Gastrocnemius medialis (tissue), 4 donors: ENCODE results near the gene MKI67. TPM values are rescaled to one million over a fixed set of nuclear protein-coding genes. Genes with fewer than 3 reads are reported as not detected.

Experiments
- ATAC-seq, 2 donors: fragments of 150-250 bp; one replicate each; pipeline ENCODE4 v1.9.1; 2016
- DNase-seq, 2 donors: peaks; one replicate each; pipeline ENCODE4 v3.0.0-alpha.2; 2019
- H3K27ac ChIP-seq, 4 donors: fragments of 200-600 bp; sonication (generic); 1 replicate in 1 of 4; 2 replicates in 3 of 4; pipeline ENCODE4 v1.5.1; 2016 to 2018; ENCODE audit warnings: mild to moderate bottlenecking in 2 of 4, moderate library complexity in 1 of 4
- H3K27me3 ChIP-seq, 3 donors: fragments of 200-600 bp; sonication (generic) in 2 of 3; 1 replicate in 1 of 3; 2 replicates in 2 of 3; pipeline versions ENCODE4 v1.5.1 to v1.6.0; 2016 to 2019; ENCODE audit warnings: mild to moderate bottlenecking in 1 of 3, moderate library complexity in 1 of 3
- H3K36me3 ChIP-seq, 2 donors: fragments of 200-600 bp; sonication (generic) in 1 of 2; one replicate each; pipeline ENCODE4 v1.5.1; 2017 to 2018
- H3K4me1 ChIP-seq, 2 donors: fragments of 200-600 bp; sonication (generic) in 1 of 2; one replicate each; pipeline ENCODE4 v1.5.1; 2016 to 2017; ENCODE audit warnings: mild to moderate bottlenecking in 2 of 2
- H3K4me3 ChIP-seq, 4 donors: fragments of 200-600 bp; sonication (generic) in 3 of 4; 1 replicate in 1 of 4; 2 replicates in 3 of 4; pipeline ENCODE4 v1.5.1; 2016 to 2019; ENCODE audit warnings: mild to moderate bottlenecking in 2 of 4
- H3K9me3 ChIP-seq, 3 donors: fragments of 200-600 bp; sonication (generic) in 2 of 3; 1 replicate in 1 of 3; 2 replicates in 2 of 3; pipeline ENCODE4 v1.5.1; 2016 to 2019
- POLR2A ChIP-seq, 2 donors: fragments of 450-650 bp; IDR thresholded peaks; one replicate each; pipeline ENCODE4 v1.6.1; 2017; ENCODE audit warnings: antibody characterized with exemption in 2 of 2, mild to moderate bottlenecking in 2 of 2, moderate library complexity in 2 of 2
- in situ Hi-C, 4 donors: fragments of 200-750 bp; cut with MboI; loops; one replicate each; pipeline versions ENCODE4 v1.15.0 to v1.8.0; 2017; ENCODE audit warnings: low sequenced_read_pairs in 4 of 4
- intact Hi-C: fragments of 100-400 bp; cut with DNase I; formaldehyde crosslinking; loops from one replicate; pipeline ENCODE4 v1.15.1; 2023; ENCODE audit warnings: low total_unique reads
- total RNA-seq, 4 donors: library from RNA; depleted of rRNA; stranded (reverse); fragments of >200 nt; gene quantifications; one replicate each; pipeline versions ENCODE4 v1.1.0 to v1.2.3, GENCODE V29; 2016
- TF ChIP-seq, protein P1 (sequence below), 5 experiments: fragments of 450-650 bp in 3 of 5; fragments of 200-600 bp in 2 of 5; sonication (generic) in 2 of 5; IDR thresholded peaks in 4 of 5; conservative IDR thresholded peaks in 1 of 5; 1 replicate in 4 of 5; 2 replicates in 1 of 5; pipeline ENCODE4 v1.5.1; 2016 to 2019; ENCODE audit warnings: antibody characterized with exemption in 5 of 5, mild to moderate bottlenecking in 3 of 5, moderate library complexity in 3 of 5

Gene MKI67
- total RNA-seq, 4 donors from 2014 or later: 0.25 to 1.4 (median 0.65) TPM; not detected in 1

DNA sequence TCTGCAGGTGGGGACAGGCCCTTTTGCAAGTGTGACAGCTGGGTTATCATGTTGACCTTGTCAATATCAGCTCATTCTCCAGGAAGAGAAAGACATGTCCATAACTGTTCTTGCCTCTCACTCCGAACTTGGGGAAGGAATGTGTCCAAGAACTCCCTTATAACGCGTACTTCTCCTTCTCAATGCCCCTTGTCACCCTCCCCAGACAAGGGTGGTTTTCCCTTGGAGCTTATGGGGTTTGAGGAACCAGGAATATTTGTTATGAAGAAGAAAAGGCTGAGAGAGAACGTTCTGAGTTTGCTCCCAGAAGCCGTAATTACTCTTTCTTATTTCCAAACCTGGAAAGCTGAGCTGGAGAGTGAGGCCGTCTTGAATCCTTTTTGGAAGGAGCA is 77.4 kb downstream of the MKI67 start:
- Histone ChIP-seq H3K9me3 (no peaks in the 10 kb centered on the region), H3K36me3 (no peaks in the 10 kb centered on the region), H3K4me1 (no peaks in the 10 kb centered on the region), H3K27me3 (no peaks in the 10 kb centered on the region), H3K4me3 (peak overlapping the region in 1 of 4 donors; percentile 21), H3K27ac (peak overlapping the region in 3 of 4 donors; percentile 29 to 57 (median 48))
- DNase-seq (no peak), ATAC-seq (no peak)
- intact Hi-C loops (no loop called here), in situ Hi-C loops (no loop called here)
- TF ChIP-seq, protein P1, sequence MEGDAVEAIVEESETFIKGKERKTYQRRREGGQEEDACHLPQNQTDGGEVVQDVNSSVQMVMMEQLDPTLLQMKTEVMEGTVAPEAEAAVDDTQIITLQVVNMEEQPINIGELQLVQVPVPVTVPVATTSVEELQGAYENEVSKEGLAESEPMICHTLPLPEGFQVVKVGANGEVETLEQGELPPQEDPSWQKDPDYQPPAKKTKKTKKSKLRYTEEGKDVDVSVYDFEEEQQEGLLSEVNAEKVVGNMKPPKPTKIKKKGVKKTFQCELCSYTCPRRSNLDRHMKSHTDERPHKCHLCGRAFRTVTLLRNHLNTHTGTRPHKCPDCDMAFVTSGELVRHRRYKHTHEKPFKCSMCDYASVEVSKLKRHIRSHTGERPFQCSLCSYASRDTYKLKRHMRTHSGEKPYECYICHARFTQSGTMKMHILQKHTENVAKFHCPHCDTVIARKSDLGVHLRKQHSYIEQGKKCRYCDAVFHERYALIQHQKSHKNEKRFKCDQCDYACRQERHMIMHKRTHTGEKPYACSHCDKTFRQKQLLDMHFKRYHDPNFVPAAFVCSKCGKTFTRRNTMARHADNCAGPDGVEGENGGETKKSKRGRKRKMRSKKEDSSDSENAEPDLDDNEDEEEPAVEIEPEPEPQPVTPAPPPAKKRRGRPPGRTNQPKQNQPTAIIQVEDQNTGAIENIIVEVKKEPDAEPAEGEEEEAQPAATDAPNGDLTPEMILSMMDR (IDR thresholded peaks at IDR 0.05 in 4 of 5, conservative IDR thresholded peaks at IDR 0.05 in 1 of 5): no peak
- no peak for TF ChIP-seq POLR2A (IDR thresholded peaks at IDR 0.05)

DNA sequence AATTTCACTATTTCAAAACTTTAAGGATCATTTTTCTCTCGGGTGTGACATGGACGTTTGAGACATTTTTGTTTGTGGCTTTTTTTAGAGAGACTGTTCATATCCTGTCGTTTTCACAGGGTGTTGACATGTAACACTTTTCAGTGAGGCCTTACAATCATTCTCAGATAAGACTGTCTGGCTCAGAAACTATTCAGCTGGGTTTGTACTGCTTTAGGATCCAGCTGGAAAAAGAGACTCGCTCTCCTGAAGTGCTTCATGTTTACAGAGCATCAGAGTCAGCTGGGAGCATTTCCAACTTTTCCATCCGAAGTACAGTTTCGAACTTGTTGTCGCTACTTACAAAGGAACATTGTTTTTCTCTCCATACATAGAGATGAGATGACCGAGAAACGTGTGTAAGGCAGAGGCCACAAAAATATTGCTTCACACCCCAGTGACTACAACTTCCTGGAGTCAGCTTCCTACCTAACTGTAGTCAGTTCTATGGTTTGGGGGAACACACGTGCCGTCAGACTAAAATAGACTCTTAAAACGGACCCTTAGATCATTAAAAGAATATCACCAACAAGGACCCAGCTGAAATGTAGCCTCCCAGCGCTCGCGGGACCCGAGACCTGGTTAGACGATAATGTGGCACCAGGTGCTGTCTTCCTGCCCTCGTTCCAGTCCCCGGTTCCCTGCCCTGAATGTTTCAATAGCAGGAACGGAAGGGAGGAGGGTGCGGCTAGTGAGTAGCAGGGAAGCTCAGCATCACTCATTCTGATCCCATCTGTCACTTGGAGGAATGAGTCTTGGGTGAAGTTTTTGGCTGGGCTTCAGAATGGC is 78.0 kb downstream of the MKI67 start:
- Histone ChIP-seq H3K9me3 (no peaks in the 10 kb centered on the region), H3K27ac (peak overlapping the region; percentile 29 to 57 (median 44)), H3K27me3 (no peaks in the 10 kb centered on the region), H3K4me3 (peak overlapping the region in 2 of 4 donors; percentile 21 to 30), H3K4me1 (no peaks in the 10 kb centered on the region), H3K36me3 (no peaks in the 10 kb centered on the region)
- TF ChIP-seq POLR2A (IDR thresholded peaks at IDR 0.05): no peak
- TF ChIP-seq, protein P1 (IDR thresholded peaks at IDR 0.05 in 4 of 5, conservative IDR thresholded peaks at IDR 0.05 in 1 of 5): no peak
- DNase-seq (no peak), ATAC-seq (peak; percentile 37 to 42)
- intact Hi-C loops (no loop called here), in situ Hi-C loops (no loop called here)

DNA sequence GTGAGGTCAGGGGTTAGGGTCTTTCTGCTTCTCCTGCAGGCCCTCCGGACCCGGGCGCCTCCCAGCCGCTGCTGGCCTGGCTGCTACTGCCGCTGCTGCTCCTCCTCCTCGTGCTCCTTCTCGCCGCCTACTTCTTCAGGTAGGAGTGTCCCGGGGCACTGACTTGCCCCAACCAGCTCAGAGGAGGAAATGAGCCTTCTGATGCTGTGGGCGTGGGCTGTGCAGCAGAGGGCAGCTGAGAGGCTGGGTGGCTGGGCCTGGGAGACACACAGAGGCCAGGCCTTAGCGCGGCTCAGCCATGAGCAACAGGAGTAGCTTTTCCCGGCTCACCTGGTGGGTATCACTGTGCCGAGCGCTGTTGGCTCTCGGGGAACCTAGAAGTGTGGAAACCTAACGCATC is 78.9 kb downstream of the MKI67 start:
- in situ Hi-C loops (no loop called here), intact Hi-C loops (no loop called here)
- Histone ChIP-seq H3K27me3 (no peaks in the 10 kb centered on the region), H3K27ac (peak overlapping the region; percentile 20 to 57 (median 37)), H3K4me1 (no peaks in the 10 kb centered on the region), H3K36me3 (no peaks in the 10 kb centered on the region), H3K4me3 (peak overlapping the region in 1 of 4 donors; percentile 30), H3K9me3 (no peaks in the 10 kb centered on the region)
- ATAC-seq (no peak), DNase-seq (peak; percentile 30 to 57)
- TF ChIP-seq, protein P1 (IDR thresholded peaks at IDR 0.05 in 4 of 5, conservative IDR thresholded peaks at IDR 0.05 in 1 of 5): no peak
- TF ChIP-seq POLR2A (IDR thresholded peaks at IDR 0.05): peak; percentile 24 to 61

DNA sequence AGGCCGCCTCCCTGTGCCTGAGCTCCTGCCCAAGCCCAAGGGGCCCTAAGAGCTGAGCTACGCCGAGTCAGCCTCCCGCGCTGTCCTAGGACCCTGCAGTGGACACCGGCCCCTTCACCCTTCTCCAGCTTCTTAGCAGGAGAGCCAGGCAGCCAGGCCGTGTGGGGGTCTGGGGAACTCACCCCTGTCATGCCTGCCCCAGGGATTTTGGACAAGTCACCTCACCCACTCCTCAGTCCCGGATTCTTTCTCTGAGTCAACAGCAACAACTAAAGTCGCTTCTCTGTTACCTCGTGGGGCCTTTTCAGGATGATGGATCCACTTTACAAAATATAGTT is 79.3 kb downstream of the MKI67 start:
- no peaks in the 10 kb centered on the region for H3K4me1 ChIP-seq
- DNase-seq (no peak), ATAC-seq (no peak)
- TF ChIP-seq POLR2A (IDR thresholded peaks at IDR 0.05): no peak
- TF ChIP-seq, protein P1 (IDR thresholded peaks at IDR 0.05 in 4 of 5, conservative IDR thresholded peaks at IDR 0.05 in 1 of 5): no peak
- no peaks in the 10 kb centered on the region for H3K36me3 ChIP-seq
- in situ Hi-C loops: no loop called here
- no peak overlapping the region for H3K27ac ChIP-seq
- H3K27me3 ChIP-seq: no peaks in the 10 kb centered on the region
- H3K9me3 ChIP-seq: no peaks in the 10 kb centered on the region
- intact Hi-C loops: no loop called here
- H3K4me3 ChIP-seq: no peak overlapping the region

Other genes starting within 250 kb of the MKI67 start
- under 1 TPM in 1 of 4 donors, not detected in 3; 0.27 TPM for gene CLRN3, start 233.5 kb downstream of the MKI67 start, total RNA-seq
- gene PTPRE, start 219.3 kb downstream of the MKI67 start, total RNA-seq: 1 to 10 TPM in 3 of 4 donors, under 1 TPM in 1; 0.97 to 2.2 (median 1.6) TPM